Stimulated activated CD8-positive, alpha-beta memory T cell treated with anti-CD3 and anti-CD28 coated beads, Interleukin-12 subunit alpha, Interleukin-12 subunit beta, amount 100 ng/mL, for 4 hours (primary cell): ENCODE results near the gene SLC46A2.

Experiments used
- DNase-seq: peaks from one replicate; pipeline ENCODE4 v3.0.0-alpha.2; 2020; ENCODE audit warnings: low read depth

The SLC46A2 gene

GRCh38 chr9:112885324-112885723 is 5.4 kb downstream of the SLC46A2 start:
- DNase-seq, result no peak

- DNase-seq, result no peak
Measured at GRCh38 chr9:112884721-112885120, 6.0 kb downstream of the SLC46A2 start.

- no peak for DNase-seq
Measured at GRCh38 chr9:112884101-112884500, 6.6 kb downstream of the SLC46A2 start.

GRCh38 chr9:112881331-112881730 is 9.3 kb downstream of the SLC46A2 start:
- no peak for DNase-seq

GRCh38 chr9:112880650-112881049 is 10.0 kb downstream of the SLC46A2 start:
- DNase-seq, result no peak

- DNase-seq, result no peak
Measured at GRCh38 chr9:112878752-112879151, 11.9 kb downstream of the SLC46A2 start.

- DNase-seq, result no peak
Measured at GRCh38 chr9:112873773-112874405, 16.8 kb downstream of the SLC46A2 start.

- DNase-seq, result no peak
Measured at GRCh38 chr9:112872019-112872418, 18.7 kb downstream of the SLC46A2 start.

GRCh38 chr9:112870556-112870955 is 20.1 kb downstream of the SLC46A2 start:
- DNase-seq, result no peak

GRCh38 chr9:112869917-112870316 is 20.8 kb downstream of the SLC46A2 start:
- no peak for DNase-seq

- DNase-seq, result no peak
Measured at GRCh38 chr9:112869041-112869529, 21.6 kb downstream of the SLC46A2 start.

- DNase-seq, result no peak
Measured at GRCh38 chr9:112868461-112868860, 22.2 kb downstream of the SLC46A2 start.

- DNase-seq, result no peak
Measured at GRCh38 chr9:112867275-112867991, 23.2 kb downstream of the SLC46A2 start.

- no peak for DNase-seq
Measured at GRCh38 chr9:112866662-112867274, 23.9 kb downstream of the SLC46A2 start.

- no peak for DNase-seq
Measured at GRCh38 chr9:112864982-112865381, 25.7 kb downstream of the SLC46A2 start.

- DNase-seq, result no peak
Measured at GRCh38 chr9:112864403-112864802, 26.3 kb downstream of the SLC46A2 start.

GRCh38 chr9:112863746-112864145 is 26.9 kb downstream of the SLC46A2 start:
- no peak for DNase-seq

GRCh38 chr9:112863214-112863613 is 27.5 kb downstream of the SLC46A2 start:
- DNase-seq, result no peak

GRCh38 chr9:112861638-112862555 is 28.8 kb downstream of the SLC46A2 start:
- no peak for DNase-seq

GRCh38 chr9:112861155-112861554 is 29.5 kb downstream of the SLC46A2 start:
- DNase-seq, result no peak

- DNase-seq, result no peak
Measured at GRCh38 chr9:112860451-112860850, 30.2 kb downstream of the SLC46A2 start.

- no peak for DNase-seq
Measured at GRCh38 chr9:112858625-112859147, 32.0 kb downstream of the SLC46A2 start.
